ENCODE results near the gene NUDT22. TPM values are rescaled to one million over a fixed set of nuclear protein-coding genes. Genes with fewer than 3 reads are reported as not detected.

The NUDT22 gene
- polyA plus RNA-seq, 1 donor (not counting 4 experiments of a cell fraction or from before 2014, with no cell fraction given): 31.1 TPM

GRCh38 chr11:64253481-64253880 lies 27.4 kb downstream of the NUDT22 start:
- Histone ChIP-seq H3K9me3 (ENCODE audit: control insufficient read depth, low read depth, low read length) (no peaks in the 10 kb centered on the region), H3K36me3 (ENCODE audit: control insufficient read depth in 2 of 2, extremely low read depth in 1 of 2, insufficient read depth in 2 of 2, low read length in 2 of 2) (peaks cover 22 to 32% of the 10 kb centered on the region in 2 experiments), H2AFZ (ENCODE audit: control insufficient read depth, low read length) (no peak overlapping the region), H3K9me1 (ENCODE audit: control insufficient read depth, extremely low read depth, insufficient read depth, low read length) (no peaks in the 10 kb centered on the region), H3K9ac (ENCODE audit: control insufficient read depth, extremely low read depth, insufficient read depth, low read length) (peak overlapping the region; percentile 28), H3K27me3 (ENCODE audit: control insufficient read depth, extremely low read depth, insufficient read depth, low read length) (no peaks in the 10 kb centered on the region), H4K20me1 (ENCODE audit: control insufficient read depth, extremely low read depth, insufficient read depth, low read length) (peaks cover 8% of the 10 kb centered on the region), H3K79me2 (ENCODE audit: control insufficient read depth, insufficient read depth, low read length) (peaks cover 41% of the 10 kb centered on the region), H3K4me3 (ENCODE audit: control insufficient read depth in 2 of 3, extremely low read depth in 1 of 3, insufficient read depth in 2 of 3, low read depth in 1 of 3, low read length in 3 of 3) (peak overlapping the region in 1 of 3 experiments; percentile 96), H3K4me1 (ENCODE audit: control insufficient read depth, extremely low read depth, insufficient read depth, low read length) (peaks cover 20% of the 10 kb centered on the region), H3K27ac (ENCODE audit: control insufficient read depth, insufficient read depth, low read length) (no peak overlapping the region), H3K4me2 (ENCODE audit: control insufficient read depth, extremely low read depth, insufficient read depth, low read depth, low read length) (peak overlapping the region; percentile 87)
- no peak for TF ChIP-seq CTCF (optimal IDR thresholded peaks at IDR 0.05 in 1 of 3, IDR thresholded peaks at IDR 0.05 in 1 of 3, conservative IDR thresholded peaks at IDR 0.05 in 1 of 3; ENCODE audit: extremely low read depth in 1 of 3, insufficient read depth in 2 of 3, low read length in 3 of 3)
- TF ChIP-seq EZH2 (IDR thresholded peaks at IDR 0.05; ENCODE audit: low read length): no peak
- DNase-seq (ENCODE audit: low read depth, low spot score): no peak
- dilution Hi-C loops (cut with MboI; ENCODE audit: extremely low pct_ligation_motif_present, low sequenced_read_pairs): no loop called here
- FAIRE-seq: no peak

GRCh38 chr11:64254326-64254725 lies 28.3 kb downstream of the NUDT22 start:
- peaks cover 45% of the 10 kb centered on the region for H3K79me2 ChIP-seq (ENCODE audit: control insufficient read depth, insufficient read depth, low read length)
- H3K4me1 ChIP-seq (ENCODE audit: control insufficient read depth, extremely low read depth, insufficient read depth, low read length): peaks cover 20% of the 10 kb centered on the region
- DNase-seq (ENCODE audit: low read depth, low spot score) (no peak), FAIRE-seq (no peak)
- no peak overlapping the region for H2AFZ ChIP-seq (ENCODE audit: control insufficient read depth, low read length)
- H3K9ac ChIP-seq (ENCODE audit: control insufficient read depth, extremely low read depth, insufficient read depth, low read length): no peak overlapping the region
- H3K27ac ChIP-seq (ENCODE audit: control insufficient read depth, insufficient read depth, low read length): no peak overlapping the region
- no peaks in the 10 kb centered on the region for H3K27me3 ChIP-seq (ENCODE audit: control insufficient read depth, extremely low read depth, insufficient read depth, low read length)
- dilution Hi-C loops (cut with MboI; ENCODE audit: extremely low pct_ligation_motif_present, low sequenced_read_pairs): no loop called here
- no peaks in the 10 kb centered on the region for H3K9me1 ChIP-seq (ENCODE audit: control insufficient read depth, extremely low read depth, insufficient read depth, low read length)
- H4K20me1 ChIP-seq (ENCODE audit: control insufficient read depth, extremely low read depth, insufficient read depth, low read length): peaks cover 8% of the 10 kb centered on the region
- H3K4me2 ChIP-seq (ENCODE audit: control insufficient read depth, extremely low read depth, insufficient read depth, low read depth, low read length): no peak overlapping the region
- H3K9me3 ChIP-seq (ENCODE audit: control insufficient read depth, low read depth, low read length): no peaks in the 10 kb centered on the region
- TF ChIP-seq CTCF (optimal IDR thresholded peaks at IDR 0.05 in 1 of 3, IDR thresholded peaks at IDR 0.05 in 1 of 3, conservative IDR thresholded peaks at IDR 0.05 in 1 of 3; ENCODE audit: extremely low read depth in 1 of 3, insufficient read depth in 2 of 3, low read length in 3 of 3): no peak
- H3K4me3 ChIP-seq (ENCODE audit: control insufficient read depth in 2 of 3, extremely low read depth in 1 of 3, insufficient read depth in 2 of 3, low read depth in 1 of 3, low read length in 3 of 3): no peak overlapping the region
- H3K36me3 ChIP-seq (ENCODE audit: control insufficient read depth in 2 of 2, extremely low read depth in 1 of 2, insufficient read depth in 2 of 2, low read length in 2 of 2): peaks cover 26 to 41% of the 10 kb centered on the region in 2 experiments
